ENCODE results near the gene ZBTB32. TPM values are rescaled to one million over a fixed set of nuclear protein-coding genes. Genes with fewer than 3 reads are reported as not detected.
A peak's percentile ranks its signal among the peaks of the same experiment; 100 is the strongest.

Gene ZBTB32
- total RNA-seq, 2 experiments from 2014 or later, result 2.2 to 3.3 TPM

GRCh38 chr19:35693422-35693821 is 10.9 kb upstream of the ZBTB32 start:
- Mint-ChIP-seq H3K4me3 (no peak overlapping the region), H3K27me3 (no peaks in the 10 kb centered on the region), H3K27ac (no peak overlapping the region), H3K36me3 (ENCODE audit: low read depth) (no peaks in the 10 kb centered on the region), H3K9me3 (no peaks in the 10 kb centered on the region), H3K4me1 (ENCODE audit: low read depth) (no peaks in the 10 kb centered on the region)
- CTCF ChIA-PET, result interaction anchor here (0.7 to 1.3 kb wide), 2 partner anchors 22 to 126 kb away, joined by 3 to 4 read pairs; no protein-coding TSS in a partner anchor
- no peak for DNase-seq
- no peaks in the 10 kb centered on the region for H3K27me3 ChIP-seq (ENCODE audit: control insufficient read depth in 1 of 2, insufficient read depth in 2 of 2, low read length in 2 of 2)
- no peaks in the 10 kb centered on the region for H3K9me3 ChIP-seq (ENCODE audit: control insufficient read depth in 1 of 2, insufficient read depth in 1 of 2, low read length in 2 of 2)
- H3K4me1 ChIP-seq (ENCODE audit: insufficient read depth, low read length), result peaks cover 5% of the 10 kb centered on the region
- H3K27ac ChIP-seq (ENCODE audit: low read depth in 1 of 2, low read length in 2 of 2), result no peak overlapping the region
- intact Hi-C loops (cut with DNase I, micrococcal nuclease), result loop anchor here (1.0 to 5.0 kb wide), 7 partner anchors 9 to 238 kb away; partner anchors contain the start of genes HSPB6 (in 2 of the 2) and PROSER3 (in 2 of the 2)
- POLR2A ChIA-PET, result interaction anchor here (1.2 to 1.5 kb wide), 2 partner anchors 9 to 22 kb away, joined by 3 to 4 read pairs; no protein-coding TSS in a partner anchor
- H3K36me3 ChIP-seq (ENCODE audit: insufficient read depth, low read length), result no peaks in the 10 kb centered on the region
- TF ChIP-seq, protein P1, sequence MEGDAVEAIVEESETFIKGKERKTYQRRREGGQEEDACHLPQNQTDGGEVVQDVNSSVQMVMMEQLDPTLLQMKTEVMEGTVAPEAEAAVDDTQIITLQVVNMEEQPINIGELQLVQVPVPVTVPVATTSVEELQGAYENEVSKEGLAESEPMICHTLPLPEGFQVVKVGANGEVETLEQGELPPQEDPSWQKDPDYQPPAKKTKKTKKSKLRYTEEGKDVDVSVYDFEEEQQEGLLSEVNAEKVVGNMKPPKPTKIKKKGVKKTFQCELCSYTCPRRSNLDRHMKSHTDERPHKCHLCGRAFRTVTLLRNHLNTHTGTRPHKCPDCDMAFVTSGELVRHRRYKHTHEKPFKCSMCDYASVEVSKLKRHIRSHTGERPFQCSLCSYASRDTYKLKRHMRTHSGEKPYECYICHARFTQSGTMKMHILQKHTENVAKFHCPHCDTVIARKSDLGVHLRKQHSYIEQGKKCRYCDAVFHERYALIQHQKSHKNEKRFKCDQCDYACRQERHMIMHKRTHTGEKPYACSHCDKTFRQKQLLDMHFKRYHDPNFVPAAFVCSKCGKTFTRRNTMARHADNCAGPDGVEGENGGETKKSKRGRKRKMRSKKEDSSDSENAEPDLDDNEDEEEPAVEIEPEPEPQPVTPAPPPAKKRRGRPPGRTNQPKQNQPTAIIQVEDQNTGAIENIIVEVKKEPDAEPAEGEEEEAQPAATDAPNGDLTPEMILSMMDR (IDR thresholded peaks at IDR 0.05), result no peak
- no peak for ATAC-seq (ENCODE audit: poor library complexity)
- no peak overlapping the region for H3K4me3 ChIP-seq (ENCODE audit: low read length)

- no peaks in the 10 kb centered on the region for H3K9me3 Mint-ChIP-seq
- ATAC-seq (ENCODE audit: poor library complexity) (peak; percentile 100), DNase-seq (peak; percentile 85 to 94 (median 89))
- Histone ChIP-seq H3K27ac (ENCODE audit: low read depth in 1 of 2, low read length in 2 of 2) (no peak overlapping the region), H3K36me3 (ENCODE audit: insufficient read depth, low read length) (no peaks in the 10 kb centered on the region), H3K9me3 (ENCODE audit: control insufficient read depth in 1 of 2, insufficient read depth in 1 of 2, low read length in 2 of 2) (no peaks in the 10 kb centered on the region), H3K27me3 (ENCODE audit: control insufficient read depth in 1 of 2, insufficient read depth in 2 of 2, low read length in 2 of 2) (no peaks in the 10 kb centered on the region), H3K4me1 (ENCODE audit: insufficient read depth, low read length) (peaks cover 5% of the 10 kb centered on the region), H3K4me3 (ENCODE audit: low read length) (no peak overlapping the region)
- intact Hi-C loops (cut with DNase I, micrococcal nuclease), result loop anchor here (1.0 to 5.0 kb wide), 8 partner anchors 8 to 237 kb away; partner anchors contain the start of genes HSPB6 (in 2 of the 2) and PROSER3 (in 2 of the 2)
- no peaks in the 10 kb centered on the region for H3K36me3 Mint-ChIP-seq (ENCODE audit: low read depth)
- CTCF ChIA-PET, result interaction anchor here (0.7 to 1.3 kb wide), 4 partner anchors 9 to 421 kb away, joined by 3 to 4 read pairs (median 4); partner anchors contain the start of gene TBCB
- no peaks in the 10 kb centered on the region for H3K27me3 Mint-ChIP-seq
- no peaks in the 10 kb centered on the region for H3K4me1 Mint-ChIP-seq (ENCODE audit: low read depth)
- POLR2A ChIA-PET, result interaction anchor here (0.9 kb wide), 1 partner anchor 20 kb away, joined by 3 read pairs; no protein-coding TSS in a partner anchor
- no peak overlapping the region for H3K27ac Mint-ChIP-seq
- no peak overlapping the region for H3K4me3 Mint-ChIP-seq
- TF ChIP-seq, protein P1 (IDR thresholded peaks at IDR 0.05), result peak; percentile 97
Observed at GRCh38 chr19:35693835-35694599, 10.3 kb upstream of the ZBTB32 start.

DNA sequence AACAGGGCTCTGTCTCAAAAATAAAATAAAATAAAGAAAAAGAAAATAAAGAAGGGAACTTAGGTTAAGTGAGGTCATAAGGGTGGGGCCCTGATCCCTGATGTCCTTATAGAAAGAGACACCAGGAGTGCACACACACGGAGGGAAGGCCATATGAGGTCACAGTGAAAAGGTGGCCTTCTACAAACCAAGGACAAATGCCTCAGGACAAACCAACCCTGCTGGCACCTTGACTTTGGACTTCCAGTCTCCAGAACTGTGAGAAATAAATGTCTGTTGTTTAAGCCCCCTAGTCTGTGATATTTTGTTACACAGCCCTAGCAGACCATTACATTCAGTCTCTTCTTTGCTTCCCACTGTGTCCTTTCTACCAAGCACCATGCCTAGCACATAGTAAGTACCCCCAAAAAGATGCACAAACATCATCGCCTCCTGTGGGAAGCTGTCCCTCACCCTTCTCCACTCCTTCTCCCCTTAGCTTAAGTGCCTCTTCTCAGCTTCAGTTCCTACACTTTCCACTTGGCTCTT is 8.4 kb upstream of the ZBTB32 start:
- CTCF ChIA-PET, result no interaction called here
- H3K36me3 Mint-ChIP-seq (ENCODE audit: low read depth), result no peaks in the 10 kb centered on the region
- no peaks in the 10 kb centered on the region for H3K9me3 ChIP-seq (ENCODE audit: control insufficient read depth in 1 of 2, insufficient read depth in 1 of 2, low read length in 2 of 2)
- no peak overlapping the region for H3K27ac ChIP-seq (ENCODE audit: low read depth in 1 of 2, low read length in 2 of 2)
- H3K36me3 ChIP-seq (ENCODE audit: insufficient read depth, low read length), result no peaks in the 10 kb centered on the region
- H3K4me3 Mint-ChIP-seq, result no peak overlapping the region
- POLR2A ChIA-PET, result no interaction called here
- H3K4me1 ChIP-seq (ENCODE audit: insufficient read depth, low read length), result peaks cover 5% of the 10 kb centered on the region
- ATAC-seq (ENCODE audit: poor library complexity) (no peak), DNase-seq (no peak)
- intact Hi-C loops (cut with DNase I, micrococcal nuclease), result no loop called here
- no peak overlapping the region for H3K4me3 ChIP-seq (ENCODE audit: low read length)
- no peaks in the 10 kb centered on the region for H3K9me3 Mint-ChIP-seq
- H3K27ac Mint-ChIP-seq, result no peak overlapping the region
- H3K27me3 ChIP-seq (ENCODE audit: control insufficient read depth in 1 of 2, insufficient read depth in 2 of 2, low read length in 2 of 2), result no peaks in the 10 kb centered on the region
- H3K27me3 Mint-ChIP-seq, result no peaks in the 10 kb centered on the region
- no peaks in the 10 kb centered on the region for H3K4me1 Mint-ChIP-seq (ENCODE audit: low read depth)
- TF ChIP-seq, protein P1 (IDR thresholded peaks at IDR 0.05), result no peak

All from CD4-positive, alpha-beta T cell (primary cell).